SJSA1 (cell line): Measurements from ENCODE around the gene KIT. TPM values are rescaled to one million over a fixed set of nuclear protein-coding genes. Genes with fewer than 3 reads are reported as not detected.

ENCODE experiments used
- DNase-seq, 2 experiments: peaks; one replicate each; pipeline ENCODE4 v3.0.0-alpha.2; 2015 to 2020; ENCODE audit warnings: low spot score in 2 of 2, low read depth in 1 of 2
- H3K27ac ChIP-seq: fragments of 250-450 bp; sonication (Bioruptor Pico); 2 replicates; pipeline ENCODE4 v1.5.1; 2020; ENCODE audit warnings: mild to moderate bottlenecking, moderate library complexity
- H3K27me3 ChIP-seq: fragments of 250-450 bp; sonication (Bioruptor Pico); replicated peaks from 2 replicates; pipeline ENCODE4 v1.5.1; 2020; ENCODE audit warnings: mild to moderate bottlenecking, moderate library complexity
- H3K36me3 ChIP-seq: fragments of 250-450 bp; sonication (Bioruptor Pico); 2 replicates; pipeline ENCODE4 v1.5.1; 2020; ENCODE audit warnings: mild to moderate bottlenecking
- H3K4me1 ChIP-seq: fragments of 250-450 bp; sonication (Bioruptor Pico); replicated peaks from 2 replicates; pipeline ENCODE4 v1.6.1; 2021; ENCODE audit warnings: mild to moderate bottlenecking
- H3K4me3 ChIP-seq: fragments of 250-450 bp; sonication (Bioruptor Pico); 2 replicates; pipeline ENCODE4 v1.5.1; 2020; ENCODE audit warnings: mild to moderate bottlenecking
- H3K9me3 ChIP-seq: fragments of 250-450 bp; sonication (Bioruptor Pico); replicated peaks from 2 replicates; pipeline ENCODE4 v1.5.1; 2020; ENCODE audit warnings: mild to moderate bottlenecking
- total RNA-seq: library from RNA; depleted of rRNA; stranded (reverse); fragments of >200 nt; shearing (Covaris generic); gene quantifications from 2 replicates; pipeline ENCODE4 v1.2.3, GENCODE V29; 2014

Gene KIT
- total RNA-seq, 1 experiment from 2014 or later: not detected

DNA sequence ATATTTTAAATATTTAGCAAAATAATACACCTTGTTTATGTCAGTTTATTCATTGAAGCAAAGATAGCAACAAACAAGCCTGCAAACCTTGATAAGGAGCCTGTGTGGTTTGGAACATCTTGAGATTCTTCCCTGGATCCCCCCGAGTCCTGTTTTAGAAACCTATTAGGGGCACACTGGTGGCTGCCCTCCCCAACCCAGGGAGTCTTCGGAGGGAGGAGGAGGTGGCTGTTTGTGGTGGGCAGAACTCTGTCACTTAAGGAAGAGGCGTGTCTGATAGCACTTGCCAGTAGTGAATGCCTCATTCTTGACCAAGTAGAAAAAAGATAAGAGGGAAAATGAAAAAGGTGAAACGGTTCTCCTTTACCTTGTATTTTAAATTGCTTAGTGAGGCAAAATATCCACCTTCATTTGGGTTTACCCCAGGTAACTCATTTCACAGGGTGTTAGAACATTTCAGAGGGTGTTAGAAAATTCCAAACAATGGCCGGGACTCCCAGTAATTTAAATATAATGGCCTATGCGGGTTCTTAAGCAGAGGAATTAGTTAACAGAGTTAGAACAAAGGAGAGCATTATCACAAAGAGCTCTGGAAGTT lies 10.4 kb downstream of the KIT start:
- H3K9me3 ChIP-seq: no peaks in the 10 kb centered on the region
- H3K4me1 ChIP-seq: no peaks in the 10 kb centered on the region
- H3K4me3 ChIP-seq: no peak overlapping the region
- H3K27ac ChIP-seq: no peak overlapping the region
- no peak for DNase-seq
- H3K27me3 ChIP-seq: peaks cover 18% of the 10 kb centered on the region
- no peaks in the 10 kb centered on the region for H3K36me3 ChIP-seq

DNA sequence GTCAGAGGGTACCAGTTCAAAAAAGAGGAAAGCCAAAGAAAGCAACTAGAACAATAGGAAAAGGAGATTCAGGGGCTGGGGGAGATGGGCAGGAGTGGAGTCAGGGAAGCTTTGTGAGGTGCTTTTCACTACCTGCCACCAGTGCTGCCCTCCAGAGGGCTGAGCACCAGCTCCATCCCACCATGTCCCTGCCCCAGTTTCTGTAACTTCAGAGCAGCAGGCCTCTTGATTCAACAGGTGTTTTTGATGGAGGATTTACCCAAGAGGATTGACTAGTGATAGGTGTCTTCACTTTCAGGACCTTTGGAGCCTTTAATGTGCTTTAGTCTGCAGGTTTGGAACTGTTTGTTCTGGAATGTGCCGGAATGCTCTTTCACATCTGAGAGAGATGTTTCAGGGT lies 12.1 kb downstream of the KIT start:
- Histone ChIP-seq H3K4me3 (no peak overlapping the region), H3K27me3 (peaks cover 18% of the 10 kb centered on the region), H3K27ac (no peak overlapping the region), H3K9me3 (no peaks in the 10 kb centered on the region), H3K36me3 (no peaks in the 10 kb centered on the region), H3K4me1 (no peaks in the 10 kb centered on the region)
- no peak for DNase-seq

DNA sequence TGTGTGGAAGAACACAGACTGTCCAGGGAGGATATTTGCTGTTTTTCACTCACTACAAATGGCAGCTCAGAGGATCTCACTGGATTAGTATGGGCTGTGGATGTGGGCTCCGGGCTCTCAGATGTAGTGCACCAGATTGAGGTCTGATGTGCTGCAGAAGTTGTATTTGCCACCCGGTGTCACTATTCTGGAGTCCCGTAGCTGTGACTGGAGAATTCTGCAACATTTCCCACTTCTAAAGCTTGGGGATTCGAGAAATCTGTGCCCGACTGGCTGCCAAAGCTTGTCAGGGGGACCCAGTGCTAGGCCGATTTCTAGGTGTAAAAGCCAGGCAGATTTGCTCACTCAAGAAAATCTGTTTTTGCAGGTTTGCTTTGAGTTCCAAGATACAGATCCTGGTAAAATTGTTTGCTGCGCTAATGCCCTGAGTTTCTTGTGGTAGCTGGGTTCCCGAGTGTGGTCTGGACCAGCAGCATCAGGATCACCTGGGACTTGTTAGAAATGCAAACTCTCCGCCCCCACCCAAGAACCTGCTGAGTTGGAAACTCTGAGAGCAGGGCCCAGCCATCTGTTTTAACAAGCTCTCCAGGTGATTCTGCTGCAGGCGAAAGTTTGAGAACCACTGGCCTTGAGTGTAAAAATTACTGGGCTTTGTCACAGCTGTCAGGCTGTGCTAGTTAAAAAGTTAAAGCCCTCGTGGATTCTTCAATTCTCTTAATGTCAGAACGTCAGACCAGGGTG lies 18.1 kb downstream of the KIT start:
- no peaks in the 10 kb centered on the region for H3K4me1 ChIP-seq
- no peak overlapping the region for H3K4me3 ChIP-seq
- no peak for DNase-seq
- H3K27ac ChIP-seq: no peak overlapping the region
- H3K36me3 ChIP-seq: no peaks in the 10 kb centered on the region
- H3K9me3 ChIP-seq: no peaks in the 10 kb centered on the region
- H3K27me3 ChIP-seq: peaks cover 3% of the 10 kb centered on the region; the same call in 1 of the 2 replicates

DNA sequence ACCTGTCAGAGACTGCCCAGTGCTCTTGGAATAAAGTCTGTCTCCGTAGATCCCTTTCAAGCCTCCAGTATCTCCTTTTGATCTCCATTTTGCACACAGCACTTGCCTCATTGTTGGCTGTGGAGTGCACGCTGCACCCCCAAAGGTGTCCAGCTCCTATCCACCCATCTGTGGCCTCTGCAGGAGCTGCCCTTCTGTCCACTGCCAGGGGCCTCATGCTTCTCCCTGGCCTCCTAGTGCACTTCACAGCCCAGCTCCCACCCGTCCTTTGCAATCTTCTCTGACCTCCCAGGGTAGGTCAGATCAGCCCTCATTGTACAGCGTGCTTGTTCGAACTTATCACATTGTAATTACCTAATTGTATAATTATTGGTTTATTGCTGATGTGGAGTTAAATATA lies 18.9 kb downstream of the KIT start:
- Histone ChIP-seq H3K4me3 (no peak overlapping the region), H3K27me3 (no peaks in the 10 kb centered on the region; the same call in 1 of the 2 replicates), H3K36me3 (no peaks in the 10 kb centered on the region), H3K4me1 (no peaks in the 10 kb centered on the region), H3K9me3 (no peaks in the 10 kb centered on the region), H3K27ac (no peak overlapping the region)
- DNase-seq: no peak

DNA sequence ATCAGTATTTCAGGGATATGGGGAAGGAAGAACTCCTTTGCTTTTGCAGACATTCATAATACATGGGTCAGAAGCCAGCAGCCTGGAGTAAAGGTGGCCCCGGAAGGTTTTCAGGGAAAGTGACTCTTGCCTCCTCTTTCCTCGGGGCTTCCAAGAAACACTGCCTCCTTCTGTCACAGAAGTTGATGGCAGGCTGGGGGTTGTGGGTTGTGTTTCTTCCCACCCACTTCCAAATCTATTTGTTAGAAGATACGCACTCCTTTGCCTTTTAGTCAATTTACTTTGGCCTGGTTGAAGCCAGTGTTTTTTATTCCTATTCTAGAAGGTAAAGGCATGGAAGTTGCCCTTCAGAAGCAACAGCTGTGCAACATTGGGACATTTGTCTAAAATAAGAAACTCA lies 19.7 kb downstream of the KIT start:
- H3K27ac ChIP-seq: no peak overlapping the region
- no peaks in the 10 kb centered on the region for H3K9me3 ChIP-seq
- H3K4me3 ChIP-seq: no peak overlapping the region
- no peaks in the 10 kb centered on the region for H3K36me3 ChIP-seq
- H3K27me3 ChIP-seq: no peaks in the 10 kb centered on the region; the same call in 1 of the 2 replicates
- no peaks in the 10 kb centered on the region for H3K4me1 ChIP-seq
- no peak for DNase-seq

DNA sequence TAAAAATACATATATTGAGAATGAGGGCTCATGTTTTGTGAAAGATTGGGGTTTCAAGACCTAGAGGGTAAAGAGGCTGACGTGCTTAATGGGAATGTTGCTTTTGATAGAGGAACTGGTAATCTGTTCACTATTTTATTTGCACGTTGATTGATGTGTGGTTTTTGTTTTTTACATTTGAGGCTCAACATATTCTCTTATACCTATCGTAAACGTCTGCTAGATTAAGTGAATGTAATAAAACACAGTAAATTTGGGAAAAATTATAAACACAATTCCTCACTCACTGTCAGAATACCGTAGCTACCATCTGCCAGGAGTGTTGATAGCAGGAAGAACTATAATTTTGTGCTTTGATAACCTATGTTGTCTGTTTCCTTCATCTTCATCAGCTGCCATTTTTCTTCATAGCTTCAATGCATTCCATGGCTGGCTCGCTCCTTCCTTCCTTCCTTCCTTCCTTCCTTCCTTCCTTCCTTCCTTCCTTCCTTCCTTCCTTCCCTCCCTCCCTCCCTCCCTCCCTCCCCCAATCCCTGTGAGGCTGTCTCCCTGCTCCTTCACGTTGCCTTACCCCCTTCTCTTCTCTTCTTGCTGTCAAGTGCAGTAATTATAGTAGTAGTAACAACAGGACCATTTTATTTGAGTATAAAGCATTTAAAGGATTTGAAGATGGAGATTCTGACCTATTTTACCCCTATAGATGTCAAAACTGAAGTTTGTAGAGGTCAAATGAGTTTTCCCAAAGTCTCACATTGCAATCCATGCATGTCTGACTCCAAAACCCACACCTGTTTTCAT lies 20.3 kb downstream of the KIT start:
- Histone ChIP-seq H3K27me3 (no peaks in the 10 kb centered on the region; the same call in 1 of the 2 replicates), H3K4me3 (no peak overlapping the region), H3K9me3 (no peaks in the 10 kb centered on the region), H3K4me1 (no peaks in the 10 kb centered on the region), H3K36me3 (no peaks in the 10 kb centered on the region), H3K27ac (no peak overlapping the region)
- no peak for DNase-seq

DNA sequence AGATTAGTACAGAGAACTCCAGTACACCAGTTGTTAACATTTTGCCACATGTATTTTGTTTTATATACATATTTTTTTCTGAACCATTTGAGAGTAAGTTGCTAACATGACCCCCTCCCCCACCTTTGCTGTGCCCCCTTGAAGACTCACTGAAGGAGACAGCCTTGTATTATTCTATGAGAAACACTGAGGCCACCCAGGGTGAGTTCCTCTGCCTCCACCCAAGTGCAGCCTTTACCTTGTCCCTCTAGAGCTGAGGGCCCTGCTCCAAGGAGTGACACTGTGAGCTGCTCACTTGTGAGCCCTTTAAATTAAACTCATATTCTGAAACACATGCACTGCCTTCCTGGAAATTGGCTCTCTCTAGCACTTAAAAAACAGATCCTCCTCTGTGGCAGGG lies 21.1 kb downstream of the KIT start:
- Histone ChIP-seq H3K27me3 (no peaks in the 10 kb centered on the region; the same call in 1 of the 2 replicates), H3K4me1 (no peaks in the 10 kb centered on the region), H3K9me3 (no peaks in the 10 kb centered on the region), H3K27ac (no peak overlapping the region), H3K4me3 (no peak overlapping the region), H3K36me3 (no peaks in the 10 kb centered on the region)
- no peak for DNase-seq

DNA sequence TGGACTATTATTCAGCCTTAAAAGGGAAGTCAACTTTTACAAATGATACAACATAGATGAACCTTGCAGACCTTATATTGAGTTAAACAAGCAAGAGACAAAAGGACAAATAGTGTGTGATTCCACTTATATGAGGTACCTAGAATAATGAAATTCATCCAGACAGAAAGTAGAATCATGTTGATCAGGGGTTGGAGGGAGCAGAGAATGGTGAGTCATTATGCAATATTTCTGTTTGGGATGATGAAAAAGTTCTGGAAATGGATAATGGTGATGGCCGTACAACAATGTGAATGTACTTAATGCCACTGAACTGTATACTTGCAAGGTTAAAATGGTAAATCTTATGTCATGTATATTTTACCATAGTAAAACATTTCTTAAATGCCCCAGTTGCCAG lies 22.1 kb downstream of the KIT start:
- no peaks in the 10 kb centered on the region for H3K36me3 ChIP-seq
- no peak overlapping the region for H3K27ac ChIP-seq
- no peaks in the 10 kb centered on the region; the same call in 1 of the 2 replicates for H3K27me3 ChIP-seq
- DNase-seq: no peak
- no peaks in the 10 kb centered on the region for H3K4me1 ChIP-seq
- H3K9me3 ChIP-seq: no peaks in the 10 kb centered on the region
- H3K4me3 ChIP-seq: no peak overlapping the region

DNA sequence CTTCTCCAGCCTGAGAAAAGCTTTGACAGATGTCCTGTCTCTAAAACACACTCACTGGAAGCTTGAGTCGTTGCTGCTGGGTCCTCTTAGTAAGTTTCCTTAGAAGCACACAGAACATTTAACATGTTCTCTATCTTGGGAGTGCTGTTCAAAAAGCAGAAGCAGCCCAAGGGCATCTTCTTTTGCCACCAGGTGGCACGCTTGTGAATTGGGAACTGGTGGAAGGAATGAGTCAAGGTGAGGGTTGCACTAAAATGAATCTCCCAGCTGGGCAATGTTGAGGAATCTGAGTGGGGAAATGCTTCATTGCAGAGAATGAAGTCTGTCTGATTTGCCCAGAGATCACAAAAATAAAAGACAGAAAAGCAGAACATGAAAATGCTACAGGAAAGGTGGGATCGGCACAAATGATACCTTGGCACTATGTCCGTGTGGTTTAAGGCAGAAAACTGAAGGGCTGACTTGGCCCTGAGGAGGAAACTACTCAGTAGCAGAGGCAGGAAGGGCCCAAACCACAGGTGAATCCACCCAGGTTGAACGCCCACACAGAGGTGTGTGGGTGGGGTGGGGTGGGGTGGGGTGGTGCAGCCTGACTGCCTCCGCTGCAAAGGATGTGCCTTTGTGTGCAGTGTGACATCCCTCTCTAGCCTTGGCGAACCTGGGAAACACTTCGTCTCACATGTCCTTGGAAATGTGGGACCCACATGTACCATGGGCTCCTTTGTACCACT lies 26.0 kb downstream of the KIT start:
- H3K4me3 ChIP-seq: no peak overlapping the region
- no peak overlapping the region for H3K27ac ChIP-seq
- no peaks in the 10 kb centered on the region for H3K4me1 ChIP-seq
- H3K9me3 ChIP-seq: no peaks in the 10 kb centered on the region
- no peak for DNase-seq
- H3K36me3 ChIP-seq: no peaks in the 10 kb centered on the region
- no peaks in the 10 kb centered on the region; the same call in 1 of the 2 replicates for H3K27me3 ChIP-seq

DNA sequence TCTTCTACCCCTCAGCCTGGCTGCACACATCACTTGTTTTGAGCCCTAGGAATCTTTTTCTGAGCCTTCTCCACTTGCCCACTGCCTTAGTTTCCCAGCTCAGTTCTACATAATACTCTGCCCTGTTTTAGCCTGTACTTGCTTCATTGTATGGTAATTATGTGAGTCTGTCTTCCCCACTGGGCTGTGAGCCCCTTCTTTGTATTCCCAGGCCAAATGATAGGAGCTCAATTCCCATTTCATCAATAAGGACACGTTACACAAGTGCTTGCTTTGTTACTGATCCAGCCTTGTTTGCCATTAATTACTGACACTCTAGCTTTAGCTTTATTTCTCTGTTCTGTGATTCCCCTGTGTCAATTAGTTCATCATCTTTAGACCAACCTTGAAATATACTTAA lies 28.1 kb downstream of the KIT start:
- H3K4me1 ChIP-seq: no peaks in the 10 kb centered on the region
- no peaks in the 10 kb centered on the region for H3K36me3 ChIP-seq
- H3K4me3 ChIP-seq: no peak overlapping the region
- no peak for DNase-seq
- H3K27ac ChIP-seq: no peak overlapping the region
- H3K9me3 ChIP-seq: no peaks in the 10 kb centered on the region
- H3K27me3 ChIP-seq: no peaks in the 10 kb centered on the region

DNA sequence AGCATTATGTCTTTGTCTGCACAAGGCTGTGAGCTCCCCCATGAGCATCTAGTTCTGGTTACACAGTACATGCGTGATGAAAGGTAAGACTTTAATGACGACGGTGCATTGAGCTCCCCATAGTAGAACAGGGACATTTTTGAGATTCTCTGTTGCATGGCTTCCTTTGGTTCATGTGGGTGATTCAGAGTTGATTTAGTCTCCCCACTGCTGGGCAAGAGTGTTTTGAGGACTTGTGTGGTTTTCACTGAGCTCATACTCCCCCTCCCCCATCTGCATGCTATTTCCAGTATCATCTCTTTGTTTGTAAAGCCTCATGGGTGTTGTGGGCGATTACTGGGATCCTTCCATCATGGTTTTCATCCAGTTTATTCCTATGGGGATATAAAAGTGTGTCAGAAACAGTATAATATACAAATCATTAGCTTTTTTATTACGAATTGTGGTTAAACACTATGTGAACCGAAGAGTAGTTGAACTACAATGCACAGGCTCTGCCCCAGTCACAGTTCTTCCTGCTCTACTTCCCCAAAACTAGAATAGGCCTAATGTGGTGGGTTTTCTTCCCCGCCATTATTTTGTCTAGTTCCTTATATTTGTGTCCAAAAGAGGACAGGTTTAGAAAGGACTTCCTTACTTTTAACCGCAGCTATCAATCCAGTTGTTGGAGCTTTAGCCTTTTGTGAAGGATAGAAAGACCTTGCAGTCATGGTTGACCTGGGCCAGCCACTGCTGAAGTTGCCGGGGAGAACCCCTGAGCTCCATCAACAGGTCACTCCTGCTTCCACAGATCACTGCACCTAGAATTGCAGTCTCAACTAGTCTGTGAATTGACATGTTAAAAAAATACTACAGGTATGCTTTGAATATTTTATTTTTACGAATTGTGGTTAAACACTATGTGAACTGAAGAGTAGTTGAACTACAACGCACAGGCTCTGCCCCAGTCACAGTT lies 30.4 kb downstream of the KIT start:
- no peak for DNase-seq
- no peaks in the 10 kb centered on the region for H3K4me1 ChIP-seq
- H3K9me3 ChIP-seq: no peaks in the 10 kb centered on the region
- no peaks in the 10 kb centered on the region for H3K27me3 ChIP-seq
- no peak overlapping the region for H3K4me3 ChIP-seq
- no peaks in the 10 kb centered on the region for H3K36me3 ChIP-seq
- no peak overlapping the region for H3K27ac ChIP-seq

DNA sequence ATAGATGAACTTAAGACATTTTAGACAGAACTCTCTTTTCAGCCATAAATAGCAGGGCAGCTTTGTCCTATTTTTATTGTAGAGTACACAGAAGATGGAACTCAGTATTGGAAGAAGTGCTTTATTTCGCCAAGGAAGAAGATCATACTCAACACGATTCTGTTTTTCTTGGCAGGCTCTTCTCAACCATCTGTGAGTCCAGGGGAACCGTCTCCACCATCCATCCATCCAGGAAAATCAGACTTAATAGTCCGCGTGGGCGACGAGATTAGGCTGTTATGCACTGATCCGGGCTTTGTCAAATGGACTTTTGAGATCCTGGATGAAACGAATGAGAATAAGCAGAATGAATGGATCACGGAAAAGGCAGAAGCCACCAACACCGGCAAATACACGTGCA lies 37.6 kb downstream of the KIT start:
- H3K27ac ChIP-seq: no peak overlapping the region
- H3K4me3 ChIP-seq: no peak overlapping the region
- DNase-seq: no peak
- no peaks in the 10 kb centered on the region for H3K27me3 ChIP-seq
- no peaks in the 10 kb centered on the region for H3K4me1 ChIP-seq
- no peaks in the 10 kb centered on the region for H3K9me3 ChIP-seq
- no peaks in the 10 kb centered on the region for H3K36me3 ChIP-seq

DNA sequence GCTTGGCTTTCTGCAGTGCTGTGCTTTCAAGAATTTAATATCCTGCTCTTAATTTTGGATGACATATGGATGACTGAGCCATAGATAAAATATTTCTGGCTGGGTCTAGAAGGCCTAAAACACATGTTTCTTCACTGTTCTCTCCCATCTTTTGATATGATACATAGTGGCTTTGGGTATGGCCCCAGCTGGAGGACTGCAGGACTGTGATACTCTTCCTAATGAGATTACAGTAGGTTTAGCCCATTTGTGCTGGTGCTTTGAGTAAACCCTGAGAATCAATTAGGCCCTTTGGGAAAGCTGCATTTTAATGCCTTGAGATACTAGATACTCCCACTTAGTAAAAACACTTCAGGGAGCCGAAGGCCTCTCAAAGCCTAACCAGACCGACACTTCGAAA lies 38.0 kb downstream of the KIT start:
- Histone ChIP-seq H3K4me3 (no peak overlapping the region), H3K4me1 (no peaks in the 10 kb centered on the region), H3K27ac (no peak overlapping the region), H3K27me3 (no peaks in the 10 kb centered on the region), H3K9me3 (no peaks in the 10 kb centered on the region), H3K36me3 (no peaks in the 10 kb centered on the region)
- no peak for DNase-seq
